ENCODE data around the gene MVD.

The MVD gene

DNA sequence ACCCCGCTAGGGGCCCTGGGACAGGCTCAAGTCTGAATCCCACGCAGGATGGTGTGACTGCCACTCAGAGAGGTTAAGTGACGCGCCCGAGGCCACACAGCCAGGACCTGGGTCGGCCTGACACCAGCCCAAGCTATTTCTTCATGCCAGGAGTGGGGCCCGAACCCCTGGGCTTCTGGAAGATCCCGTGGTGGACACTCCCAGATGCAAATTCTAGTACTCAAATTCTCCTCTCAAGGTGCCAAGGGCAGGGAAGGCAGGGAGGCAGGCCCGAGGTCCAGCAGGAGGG, 19.3 kb downstream of the MVD start:
- TF ChIP-seq POLR2AphosphoS5 (IDR thresholded peaks at IDR 0.05; ENCODE audit: low read depth, low read length) (no peak), FOXP2 (optimal IDR thresholded peaks at IDR 0.05; ENCODE audit: borderline replicate concordance, extremely low read depth, extremely low read length, insufficient read depth) (no peak), SIN3A (IDR thresholded peaks at IDR 0.05; ENCODE audit: borderline replicate concordance, insufficient read depth, low read length) (no peak), TAF1 (IDR thresholded peaks at IDR 0.05; ENCODE audit: borderline replicate concordance, insufficient read depth, low read length) (no peak)
- TF ChIP-seq, protein P1, sequence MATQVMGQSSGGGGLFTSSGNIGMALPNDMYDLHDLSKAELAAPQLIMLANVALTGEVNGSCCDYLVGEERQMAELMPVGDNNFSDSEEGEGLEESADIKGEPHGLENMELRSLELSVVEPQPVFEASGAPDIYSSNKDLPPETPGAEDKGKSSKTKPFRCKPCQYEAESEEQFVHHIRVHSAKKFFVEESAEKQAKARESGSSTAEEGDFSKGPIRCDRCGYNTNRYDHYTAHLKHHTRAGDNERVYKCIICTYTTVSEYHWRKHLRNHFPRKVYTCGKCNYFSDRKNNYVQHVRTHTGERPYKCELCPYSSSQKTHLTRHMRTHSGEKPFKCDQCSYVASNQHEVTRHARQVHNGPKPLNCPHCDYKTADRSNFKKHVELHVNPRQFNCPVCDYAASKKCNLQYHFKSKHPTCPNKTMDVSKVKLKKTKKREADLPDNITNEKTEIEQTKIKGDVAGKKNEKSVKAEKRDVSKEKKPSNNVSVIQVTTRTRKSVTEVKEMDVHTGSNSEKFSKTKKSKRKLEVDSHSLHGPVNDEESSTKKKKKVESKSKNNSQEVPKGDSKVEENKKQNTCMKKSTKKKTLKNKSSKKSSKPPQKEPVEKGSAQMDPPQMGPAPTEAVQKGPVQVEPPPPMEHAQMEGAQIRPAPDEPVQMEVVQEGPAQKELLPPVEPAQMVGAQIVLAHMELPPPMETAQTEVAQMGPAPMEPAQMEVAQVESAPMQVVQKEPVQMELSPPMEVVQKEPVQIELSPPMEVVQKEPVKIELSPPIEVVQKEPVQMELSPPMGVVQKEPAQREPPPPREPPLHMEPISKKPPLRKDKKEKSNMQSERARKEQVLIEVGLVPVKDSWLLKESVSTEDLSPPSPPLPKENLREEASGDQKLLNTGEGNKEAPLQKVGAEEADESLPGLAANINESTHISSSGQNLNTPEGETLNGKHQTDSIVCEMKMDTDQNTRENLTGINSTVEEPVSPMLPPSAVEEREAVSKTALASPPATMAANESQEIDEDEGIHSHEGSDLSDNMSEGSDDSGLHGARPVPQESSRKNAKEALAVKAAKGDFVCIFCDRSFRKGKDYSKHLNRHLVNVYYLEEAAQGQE (IDR thresholded peaks at IDR 0.05; ENCODE audit: insufficient read depth in 1 of 2, low read depth in 2 of 2, low read length in 2 of 2) = no peak

DNA sequence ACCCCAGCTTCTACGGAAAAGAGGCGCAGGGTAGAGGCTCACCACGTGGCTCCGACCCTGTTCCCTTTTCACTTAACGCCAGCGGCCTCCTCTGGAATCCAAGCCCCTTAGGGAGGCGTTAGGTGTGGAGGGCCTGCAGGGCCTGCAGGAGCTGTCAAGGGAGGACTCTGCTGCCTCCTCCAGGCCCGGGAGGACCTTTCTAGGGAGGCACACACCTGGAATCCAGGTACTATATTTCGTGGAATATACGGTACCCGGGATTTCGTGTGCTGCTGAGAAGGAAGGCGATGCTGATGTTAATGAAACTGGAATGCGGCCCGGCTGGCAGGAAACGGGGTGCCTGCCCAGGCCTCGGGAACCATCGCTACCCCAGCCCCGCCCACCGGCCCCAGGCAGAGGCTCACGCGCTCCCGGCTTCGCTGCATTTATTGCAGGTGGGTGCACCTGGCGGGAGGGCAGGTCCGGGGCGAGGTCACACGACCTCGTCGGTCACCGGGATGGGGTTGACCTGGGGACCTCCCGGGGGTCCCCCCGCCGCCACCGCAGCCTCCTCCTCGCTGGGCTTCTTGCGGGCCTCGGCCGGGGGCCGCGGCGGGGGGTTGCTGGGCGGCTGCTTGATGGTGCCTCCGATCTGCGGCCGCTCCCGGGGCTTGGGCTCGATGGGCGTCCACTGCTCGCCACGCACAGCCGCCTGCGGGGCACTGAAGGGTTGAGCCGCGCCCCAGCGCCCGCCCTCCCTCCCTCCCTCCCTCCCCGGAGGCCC, 19.8 kb downstream of the MVD start:
- TF ChIP-seq FOXP2 (optimal IDR thresholded peaks at IDR 0.05; ENCODE audit: borderline replicate concordance, extremely low read depth, extremely low read length, insufficient read depth) = no peak
- no peak for TF ChIP-seq POLR2AphosphoS5 (IDR thresholded peaks at IDR 0.05; ENCODE audit: low read depth, low read length)
- no peak for TF ChIP-seq TAF1 (IDR thresholded peaks at IDR 0.05; ENCODE audit: borderline replicate concordance, insufficient read depth, low read length)
- TF ChIP-seq, protein P1 (IDR thresholded peaks at IDR 0.05; ENCODE audit: insufficient read depth in 1 of 2, low read depth in 2 of 2, low read length in 2 of 2) = no peak
- TF ChIP-seq SIN3A (IDR thresholded peaks at IDR 0.05; ENCODE audit: borderline replicate concordance, insufficient read depth, low read length) = no peak

DNA sequence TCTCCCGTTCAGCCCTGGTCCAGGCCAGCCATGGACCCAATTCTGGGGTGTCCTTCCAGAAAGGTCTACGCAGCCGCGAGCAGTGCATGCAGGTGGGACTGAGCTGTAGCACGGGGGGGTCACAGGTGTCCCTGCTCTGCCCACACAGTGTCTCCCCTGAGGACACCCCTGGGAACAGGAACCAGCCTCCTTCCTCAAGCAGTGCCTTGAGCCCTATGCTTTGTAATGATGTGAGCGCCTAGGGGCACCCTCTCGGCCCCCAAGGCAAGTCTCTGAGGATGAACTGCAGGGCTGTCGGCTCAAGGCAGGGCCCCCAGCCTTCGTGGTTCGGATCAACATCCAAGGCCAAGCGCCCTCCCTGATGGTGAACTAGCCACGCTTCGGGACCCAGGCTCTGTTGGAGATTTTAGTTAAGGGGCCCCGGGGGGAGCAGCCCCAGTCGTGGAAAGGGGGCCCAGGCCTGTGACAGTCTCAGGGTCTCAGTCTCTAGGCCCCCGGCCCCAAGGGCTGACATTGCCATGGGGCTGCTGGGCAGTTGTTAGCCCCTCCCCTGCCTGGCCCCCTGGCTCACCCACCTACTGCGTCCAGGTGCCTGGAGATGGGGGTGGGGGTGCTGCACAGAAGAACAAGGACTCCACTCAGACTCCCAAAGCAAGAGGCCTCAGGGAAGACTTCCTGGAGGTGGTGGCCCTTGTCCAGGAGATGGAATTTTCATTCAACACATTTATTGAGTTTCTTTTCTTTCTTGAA, 22.2 kb downstream of the MVD start:
- TF ChIP-seq, protein P1 (IDR thresholded peaks at IDR 0.05; ENCODE audit: insufficient read depth in 1 of 2, low read depth in 2 of 2, low read length in 2 of 2) = no peak
- TF ChIP-seq TAF1 (IDR thresholded peaks at IDR 0.05; ENCODE audit: borderline replicate concordance, insufficient read depth, low read length) = no peak
- TF ChIP-seq FOXP2 (optimal IDR thresholded peaks at IDR 0.05; ENCODE audit: borderline replicate concordance, extremely low read depth, extremely low read length, insufficient read depth) = no peak
- no peak for TF ChIP-seq SIN3A (IDR thresholded peaks at IDR 0.05; ENCODE audit: borderline replicate concordance, insufficient read depth, low read length)
- no peak for TF ChIP-seq POLR2AphosphoS5 (IDR thresholded peaks at IDR 0.05; ENCODE audit: low read depth, low read length)

DNA sequence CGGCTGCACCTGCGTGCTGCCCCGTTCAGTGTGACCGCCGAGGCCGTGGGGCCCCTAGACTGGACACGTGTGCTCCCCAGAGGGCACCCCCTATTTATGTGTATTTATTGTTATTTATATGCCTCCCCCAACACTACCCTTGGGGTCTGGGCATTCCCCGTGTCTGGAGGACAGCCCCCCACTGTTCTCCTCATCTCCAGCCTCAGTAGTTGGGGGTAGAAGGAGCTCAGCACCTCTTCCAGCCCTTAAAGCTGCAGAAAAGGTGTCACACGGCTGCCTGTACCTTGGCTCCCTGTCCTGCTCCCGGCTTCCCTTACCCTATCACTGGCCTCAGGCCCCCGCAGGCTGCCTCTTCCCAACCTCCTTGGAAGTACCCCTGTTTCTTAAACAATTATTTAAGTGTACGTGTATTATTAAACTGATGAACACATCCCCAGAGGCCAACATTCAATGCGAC, 22.8 kb downstream of the MVD start:
- no peak for TF ChIP-seq POLR2AphosphoS5 (IDR thresholded peaks at IDR 0.05; ENCODE audit: low read depth, low read length)
- TF ChIP-seq FOXP2 (optimal IDR thresholded peaks at IDR 0.05; ENCODE audit: borderline replicate concordance, extremely low read depth, extremely low read length, insufficient read depth) = no peak

DNA sequence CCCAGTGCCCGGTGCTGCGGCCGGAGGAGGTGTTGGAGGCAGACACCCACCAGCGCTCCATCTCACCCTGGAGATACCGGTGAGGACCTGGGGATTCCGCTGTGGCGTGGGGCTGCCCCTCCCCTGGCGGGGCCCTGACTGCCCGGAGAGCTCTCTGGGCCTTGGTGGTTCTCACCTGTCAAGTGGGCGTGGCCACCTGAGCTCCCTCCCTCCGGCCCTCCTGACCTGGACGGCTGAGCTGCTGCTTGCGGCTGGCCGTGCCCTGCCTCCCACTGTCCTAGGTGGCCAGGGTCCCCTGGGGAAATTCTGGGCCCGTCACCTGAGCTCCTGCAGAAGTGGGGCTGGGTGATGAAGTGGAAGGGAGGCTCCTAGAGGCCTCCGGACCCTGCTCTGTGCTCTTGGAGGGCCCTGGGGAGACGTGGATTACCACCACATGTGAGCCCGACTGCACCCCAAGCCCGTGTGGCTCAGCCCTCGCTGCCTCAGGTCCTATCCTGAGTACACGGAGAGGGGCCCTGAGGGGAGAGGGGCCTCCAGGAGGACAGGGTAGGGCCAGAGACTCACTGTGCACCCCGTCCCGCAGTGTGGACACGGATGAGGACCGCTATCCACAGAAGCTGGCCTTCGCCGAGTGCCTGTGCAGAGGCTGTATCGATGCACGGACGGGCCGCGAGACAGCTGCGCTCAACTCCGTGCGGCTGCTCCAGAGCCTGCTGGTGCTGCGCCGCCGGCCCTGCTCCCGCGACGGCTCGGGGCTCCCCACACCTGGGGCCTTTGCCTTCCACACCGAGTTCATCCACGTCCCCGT, 23.5 kb downstream of the MVD start:
- TF ChIP-seq TAF1 (IDR thresholded peaks at IDR 0.05; ENCODE audit: borderline replicate concordance, insufficient read depth, low read length) (no peak), FOXP2 (optimal IDR thresholded peaks at IDR 0.05; ENCODE audit: borderline replicate concordance, extremely low read depth, extremely low read length, insufficient read depth) (no peak), SIN3A (IDR thresholded peaks at IDR 0.05; ENCODE audit: borderline replicate concordance, insufficient read depth, low read length) (no peak), POLR2AphosphoS5 (IDR thresholded peaks at IDR 0.05; ENCODE audit: low read depth, low read length) (no peak)
- TF ChIP-seq, protein P1 (IDR thresholded peaks at IDR 0.05; ENCODE audit: insufficient read depth in 1 of 2, low read depth in 2 of 2, low read length in 2 of 2) = no peak
